ENCODE results near the gene SDK1.

DNA sequence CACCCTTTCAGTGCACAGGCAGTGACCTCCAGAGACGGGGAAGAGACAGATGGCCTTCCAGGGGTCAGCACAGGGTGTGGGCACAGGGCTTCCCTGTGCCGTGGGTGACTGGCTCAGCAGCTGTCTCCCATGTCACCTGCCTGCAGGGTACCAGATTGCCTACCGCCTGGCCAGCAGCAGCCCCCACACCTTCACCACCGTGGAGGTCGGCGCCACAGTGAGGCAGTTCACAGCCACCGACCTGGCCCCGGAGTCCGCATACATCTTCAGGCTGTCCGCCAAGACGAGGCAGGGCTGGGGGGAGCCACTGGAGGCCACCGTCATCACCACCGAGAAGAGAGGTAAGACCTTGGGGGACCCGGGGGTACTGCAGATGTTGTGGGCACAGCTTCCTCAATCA, 844.5 kb downstream of the SDK1 start:
- no peak for TF ChIP-seq EZH2 (IDR thresholded peaks at IDR 0.05; ENCODE audit: low read depth, unreplicated experiment)
- TF ChIP-seq, protein P1, sequence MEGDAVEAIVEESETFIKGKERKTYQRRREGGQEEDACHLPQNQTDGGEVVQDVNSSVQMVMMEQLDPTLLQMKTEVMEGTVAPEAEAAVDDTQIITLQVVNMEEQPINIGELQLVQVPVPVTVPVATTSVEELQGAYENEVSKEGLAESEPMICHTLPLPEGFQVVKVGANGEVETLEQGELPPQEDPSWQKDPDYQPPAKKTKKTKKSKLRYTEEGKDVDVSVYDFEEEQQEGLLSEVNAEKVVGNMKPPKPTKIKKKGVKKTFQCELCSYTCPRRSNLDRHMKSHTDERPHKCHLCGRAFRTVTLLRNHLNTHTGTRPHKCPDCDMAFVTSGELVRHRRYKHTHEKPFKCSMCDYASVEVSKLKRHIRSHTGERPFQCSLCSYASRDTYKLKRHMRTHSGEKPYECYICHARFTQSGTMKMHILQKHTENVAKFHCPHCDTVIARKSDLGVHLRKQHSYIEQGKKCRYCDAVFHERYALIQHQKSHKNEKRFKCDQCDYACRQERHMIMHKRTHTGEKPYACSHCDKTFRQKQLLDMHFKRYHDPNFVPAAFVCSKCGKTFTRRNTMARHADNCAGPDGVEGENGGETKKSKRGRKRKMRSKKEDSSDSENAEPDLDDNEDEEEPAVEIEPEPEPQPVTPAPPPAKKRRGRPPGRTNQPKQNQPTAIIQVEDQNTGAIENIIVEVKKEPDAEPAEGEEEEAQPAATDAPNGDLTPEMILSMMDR (conservative IDR thresholded peaks at IDR 0.05; ENCODE audit: low read depth in 2 of 2): no peak
- TF ChIP-seq NANOG (IDR thresholded peaks at IDR 0.05; ENCODE audit: borderline replicate concordance): no peak
- TF ChIP-seq EZH2phosphoT487 (IDR thresholded peaks at IDR 0.05; ENCODE audit: unreplicated experiment): no peak
- TF ChIP-seq, protein P2, sequence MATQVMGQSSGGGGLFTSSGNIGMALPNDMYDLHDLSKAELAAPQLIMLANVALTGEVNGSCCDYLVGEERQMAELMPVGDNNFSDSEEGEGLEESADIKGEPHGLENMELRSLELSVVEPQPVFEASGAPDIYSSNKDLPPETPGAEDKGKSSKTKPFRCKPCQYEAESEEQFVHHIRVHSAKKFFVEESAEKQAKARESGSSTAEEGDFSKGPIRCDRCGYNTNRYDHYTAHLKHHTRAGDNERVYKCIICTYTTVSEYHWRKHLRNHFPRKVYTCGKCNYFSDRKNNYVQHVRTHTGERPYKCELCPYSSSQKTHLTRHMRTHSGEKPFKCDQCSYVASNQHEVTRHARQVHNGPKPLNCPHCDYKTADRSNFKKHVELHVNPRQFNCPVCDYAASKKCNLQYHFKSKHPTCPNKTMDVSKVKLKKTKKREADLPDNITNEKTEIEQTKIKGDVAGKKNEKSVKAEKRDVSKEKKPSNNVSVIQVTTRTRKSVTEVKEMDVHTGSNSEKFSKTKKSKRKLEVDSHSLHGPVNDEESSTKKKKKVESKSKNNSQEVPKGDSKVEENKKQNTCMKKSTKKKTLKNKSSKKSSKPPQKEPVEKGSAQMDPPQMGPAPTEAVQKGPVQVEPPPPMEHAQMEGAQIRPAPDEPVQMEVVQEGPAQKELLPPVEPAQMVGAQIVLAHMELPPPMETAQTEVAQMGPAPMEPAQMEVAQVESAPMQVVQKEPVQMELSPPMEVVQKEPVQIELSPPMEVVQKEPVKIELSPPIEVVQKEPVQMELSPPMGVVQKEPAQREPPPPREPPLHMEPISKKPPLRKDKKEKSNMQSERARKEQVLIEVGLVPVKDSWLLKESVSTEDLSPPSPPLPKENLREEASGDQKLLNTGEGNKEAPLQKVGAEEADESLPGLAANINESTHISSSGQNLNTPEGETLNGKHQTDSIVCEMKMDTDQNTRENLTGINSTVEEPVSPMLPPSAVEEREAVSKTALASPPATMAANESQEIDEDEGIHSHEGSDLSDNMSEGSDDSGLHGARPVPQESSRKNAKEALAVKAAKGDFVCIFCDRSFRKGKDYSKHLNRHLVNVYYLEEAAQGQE (IDR thresholded peaks at IDR 0.05; ENCODE audit: unreplicated experiment): no peak
- no peak for TF ChIP-seq CREB1 (CRISPR knock-in tag; IDR thresholded peaks at IDR 0.05; ENCODE audit: low read depth)
- TF ChIP-seq POLR2AphosphoS5 (IDR thresholded peaks at IDR 0.05; ENCODE audit: low read depth): no peak
- TF ChIP-seq ZNF114 (CRISPR knock-in tag; IDR thresholded peaks at IDR 0.05): no peak
- TF ChIP-seq JUNB (IDR thresholded peaks at IDR 0.05; ENCODE audit: unreplicated experiment): no peak
- no peak for TF ChIP-seq STAT1 (IDR thresholded peaks at IDR 0.05; ENCODE audit: unreplicated experiment)
- TF ChIP-seq, protein P3, sequence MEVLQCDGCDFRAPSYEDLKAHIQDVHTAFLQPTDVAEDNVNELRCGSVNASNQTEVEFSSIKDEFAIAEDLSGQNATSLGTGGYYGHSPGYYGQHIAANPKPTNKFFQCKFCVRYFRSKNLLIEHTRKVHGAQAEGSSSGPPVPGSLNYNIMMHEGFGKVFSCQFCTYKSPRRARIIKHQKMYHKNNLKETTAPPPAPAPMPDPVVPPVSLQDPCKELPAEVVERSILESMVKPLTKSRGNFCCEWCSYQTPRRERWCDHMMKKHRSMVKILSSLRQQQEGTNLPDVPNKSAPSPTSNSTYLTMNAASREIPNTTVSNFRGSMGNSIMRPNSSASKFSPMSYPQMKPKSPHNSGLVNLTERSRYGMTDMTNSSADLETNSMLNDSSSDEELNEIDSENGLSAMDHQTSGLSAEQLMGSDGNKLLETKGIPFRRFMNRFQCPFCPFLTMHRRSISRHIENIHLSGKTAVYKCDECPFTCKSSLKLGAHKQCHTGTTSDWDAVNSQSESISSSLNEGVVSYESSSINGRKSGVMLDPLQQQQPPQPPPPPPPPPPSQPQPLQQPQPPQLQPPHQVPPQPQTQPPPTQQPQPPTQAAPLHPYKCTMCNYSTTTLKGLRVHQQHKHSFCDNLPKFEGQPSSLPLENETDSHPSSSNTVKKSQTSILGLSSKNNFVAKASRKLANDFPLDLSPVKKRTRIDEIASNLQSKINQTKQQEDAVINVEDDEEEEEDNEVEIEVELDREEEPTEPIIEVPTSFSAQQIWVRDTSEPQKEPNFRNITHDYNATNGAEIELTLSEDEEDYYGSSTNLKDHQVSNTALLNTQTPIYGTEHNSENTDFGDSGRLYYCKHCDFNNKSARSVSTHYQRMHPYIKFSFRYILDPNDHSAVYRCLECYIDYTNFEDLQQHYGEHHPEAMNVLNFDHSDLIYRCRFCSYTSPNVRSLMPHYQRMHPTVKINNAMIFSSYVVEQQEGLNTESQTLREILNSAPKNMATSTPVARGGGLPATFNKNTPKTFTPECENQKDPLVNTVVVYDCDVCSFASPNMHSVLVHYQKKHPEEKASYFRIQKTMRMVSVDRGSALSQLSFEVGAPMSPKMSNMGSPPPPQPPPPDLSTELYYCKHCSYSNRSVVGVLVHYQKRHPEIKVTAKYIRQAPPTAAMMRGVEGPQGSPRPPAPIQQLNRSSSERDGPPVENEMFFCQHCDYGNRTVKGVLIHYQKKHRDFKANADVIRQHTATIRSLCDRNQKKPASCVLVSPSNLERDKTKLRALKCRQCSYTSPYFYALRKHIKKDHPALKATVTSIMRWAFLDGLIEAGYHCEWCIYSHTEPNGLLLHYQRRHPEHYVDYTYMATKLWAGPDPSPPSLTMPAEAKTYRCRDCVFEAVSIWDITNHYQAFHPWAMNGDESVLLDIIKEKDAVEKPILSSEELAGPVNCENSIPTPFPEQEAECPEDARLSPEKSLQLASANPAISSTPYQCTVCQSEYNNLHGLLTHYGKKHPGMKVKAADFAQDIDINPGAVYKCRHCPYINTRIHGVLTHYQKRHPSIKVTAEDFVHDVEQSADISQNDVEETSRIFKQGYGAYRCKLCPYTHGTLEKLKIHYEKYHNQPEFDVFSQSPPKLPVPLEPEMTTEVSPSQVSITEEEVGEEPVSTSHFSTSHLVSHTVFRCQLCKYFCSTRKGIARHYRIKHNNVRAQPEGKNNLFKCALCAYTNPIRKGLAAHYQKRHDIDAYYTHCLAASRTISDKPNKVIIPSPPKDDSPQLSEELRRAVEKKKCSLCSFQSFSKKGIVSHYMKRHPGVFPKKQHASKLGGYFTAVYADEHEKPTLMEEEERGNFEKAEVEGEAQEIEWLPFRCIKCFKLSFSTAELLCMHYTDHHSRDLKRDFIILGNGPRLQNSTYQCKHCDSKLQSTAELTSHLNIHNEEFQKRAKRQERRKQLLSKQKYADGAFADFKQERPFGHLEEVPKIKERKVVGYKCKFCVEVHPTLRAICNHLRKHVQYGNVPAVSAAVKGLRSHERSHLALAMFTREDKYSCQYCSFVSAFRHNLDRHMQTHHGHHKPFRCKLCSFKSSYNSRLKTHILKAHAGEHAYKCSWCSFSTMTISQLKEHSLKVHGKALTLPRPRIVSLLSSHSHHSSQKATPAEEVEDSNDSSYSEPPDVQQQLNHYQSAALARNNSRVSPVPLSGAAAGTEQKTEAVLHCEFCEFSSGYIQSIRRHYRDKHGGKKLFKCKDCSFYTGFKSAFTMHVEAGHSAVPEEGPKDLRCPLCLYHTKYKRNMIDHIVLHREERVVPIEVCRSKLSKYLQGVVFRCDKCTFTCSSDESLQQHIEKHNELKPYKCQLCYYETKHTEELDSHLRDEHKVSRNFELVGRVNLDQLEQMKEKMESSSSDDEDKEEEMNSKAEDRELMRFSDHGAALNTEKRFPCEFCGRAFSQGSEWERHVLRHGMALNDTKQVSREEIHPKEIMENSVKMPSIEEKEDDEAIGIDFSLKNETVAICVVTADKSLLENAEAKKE (CRISPR knock-in tag; IDR thresholded peaks at IDR 0.05): no peak
- TF ChIP-seq, protein P4, sequence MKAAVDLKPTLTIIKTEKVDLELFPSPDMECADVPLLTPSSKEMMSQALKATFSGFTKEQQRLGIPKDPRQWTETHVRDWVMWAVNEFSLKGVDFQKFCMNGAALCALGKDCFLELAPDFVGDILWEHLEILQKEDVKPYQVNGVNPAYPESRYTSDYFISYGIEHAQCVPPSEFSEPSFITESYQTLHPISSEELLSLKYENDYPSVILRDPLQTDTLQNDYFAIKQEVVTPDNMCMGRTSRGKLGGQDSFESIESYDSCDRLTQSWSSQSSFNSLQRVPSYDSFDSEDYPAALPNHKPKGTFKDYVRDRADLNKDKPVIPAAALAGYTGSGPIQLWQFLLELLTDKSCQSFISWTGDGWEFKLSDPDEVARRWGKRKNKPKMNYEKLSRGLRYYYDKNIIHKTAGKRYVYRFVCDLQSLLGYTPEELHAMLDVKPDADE (IDR thresholded peaks at IDR 0.05): no peak
- no peak for TF ChIP-seq ZNF331 (CRISPR knock-in tag; IDR thresholded peaks at IDR 0.05; ENCODE audit: low read depth)

All from GM23338 (cell line).